SK-N-SH (cell line): ENCODE data around the gene HHATL. TPM values are rescaled to one million over a fixed set of nuclear protein-coding genes. Genes with fewer than 3 reads are reported as not detected.

ENCODE experiments used
- CTCF ChIA-PET: fragments of 300-600, 350-600 bp; formaldehyde crosslinking; extraction: SDS; loops from one replicate; lab custom pipeline; 2021; lab: Yijun Ruan, JAX
- POLR2A ChIA-PET: fragments of 350-600 bp; sonication (Branson Sonifier 250); formaldehyde crosslinking; extraction: SDS; loops from one replicate; lab custom pipeline; 2020; ENCODE audit warnings: antibody characterized with exemption, inconsistent platforms; lab: Yijun Ruan, JAX
- DNase-seq: peaks from one replicate; pipeline ENCODE4 v3.0.0; 2012
- H2AFZ ChIP-seq: fragments of 200-600 bp; sonication (generic); 2 replicates; pipeline ENCODE4 v1.8.1; 2016; ENCODE audit warnings: antibody characterized with exemption, mild to moderate bottlenecking, low read depth
- H3F3A ChIP-seq: fragments of 200-600 bp; sonication (generic); replicated peaks from 2 replicates; pipeline ENCODE3; 2016; ENCODE audit warnings: antibody characterized with exemption, mild to moderate bottlenecking; ENCODE audit not compliant: insufficient read depth
- H3K27ac ChIP-seq, 2 experiments: fragments of 200-500 bp in 1 of 2; fragments of 200-600 bp in 1 of 2; sonication (Bioruptor generic) in 1 of 2; sonication (generic), shearing (Covaris generic) in 1 of 2; 2 replicates each; pipeline versions ENCODE4 v1.5.1 to v1.6.1; 2014 to 2016; ENCODE audit warnings: low read depth in 2 of 2, inconsistent platforms in 1 of 2, low read length in 1 of 2, mild to moderate bottlenecking in 1 of 2, mixed read lengths in 1 of 2
- H3K27me3 ChIP-seq: fragments of 200-600 bp; sonication (generic), shearing (Covaris generic); 2 replicates; pipeline ENCODE4 v1.6.1; 2016; ENCODE audit warnings: mixed run types; ENCODE audit not compliant: insufficient read depth
- H3K36me3 ChIP-seq, 2 experiments: fragments of 200-500 bp in 1 of 2; fragments of 200-600 bp in 1 of 2; sonication (Bioruptor generic) in 1 of 2; sonication (generic) in 1 of 2; replicated peaks in 1 of 2; 2 replicates each; pipeline versions ENCODE3 to v1.5.1; 2014 to 2016; ENCODE audit warnings: low read length in 1 of 2, mild to moderate bottlenecking in 1 of 2; ENCODE audit not compliant: insufficient read depth in 2 of 2, control insufficient read depth in 1 of 2
- H3K4me1 ChIP-seq, 2 experiments: fragments of 200-500 bp in 1 of 2; fragments of 200-600 bp in 1 of 2; sonication (Bioruptor generic) in 1 of 2; sonication (generic), shearing (Covaris generic) in 1 of 2; 2 replicates each; pipeline versions ENCODE4 v1.5.1 to v1.6.1; 2014 to 2016; ENCODE audit warnings: low read depth in 1 of 2, low read length in 1 of 2, mixed run types in 1 of 2; ENCODE audit not compliant: insufficient read depth in 2 of 2, control insufficient read depth in 1 of 2
- H3K4me2 ChIP-seq: fragments of 200-600 bp; sonication (generic), shearing (Covaris generic); 2 replicates; pipeline ENCODE4 v1.6.1; 2017; ENCODE audit warnings: mixed run types
- H3K4me3 ChIP-seq, 2 experiments: fragments of 200-500 bp in 1 of 2; fragments of 200-600 bp in 1 of 2; sonication (Bioruptor generic) in 1 of 2; sonication (generic), shearing (Covaris generic) in 1 of 2; 2 replicates each; pipeline versions ENCODE4 v1.5.1 to v1.8.1; 2014 to 2016; ENCODE audit warnings: low read depth in 2 of 2, inconsistent platforms in 1 of 2, low read length in 1 of 2, mild to moderate bottlenecking in 1 of 2, mixed read lengths in 1 of 2, moderate library complexity in 1 of 2
- H3K79me2 ChIP-seq: fragments of 200-600 bp; sonication (generic); 2 replicates; pipeline ENCODE4 v1.8.1; 2017; ENCODE audit warnings: mild to moderate bottlenecking; ENCODE audit not compliant: insufficient read depth
- H3K9ac ChIP-seq: fragments of 200-600 bp; sonication (generic); 2 replicates; pipeline ENCODE4 v1.6.1; 2017; ENCODE audit warnings: mixed run types
- H3K9me2 ChIP-seq: fragments of 200-600 bp; sonication (generic); 2 replicates; pipeline ENCODE4 v1.6.1; 2017; ENCODE audit warnings: mixed run types
- H3K9me3 ChIP-seq: fragments of 200-600 bp; sonication (generic); 2 replicates; pipeline ENCODE4 v1.6.1; 2017; ENCODE audit warnings: mixed run types, mild to moderate bottlenecking, moderate library complexity
- H4K20me1 ChIP-seq: fragments of 200-600 bp; sonication (generic); 2 replicates; pipeline ENCODE4 v1.6.1; 2017; ENCODE audit warnings: mild to moderate bottlenecking, mixed run types; ENCODE audit not compliant: insufficient read depth
- CTCF ChIP-seq: fragments of 200-600 bp; sonication (generic); IDR thresholded peaks from 2 replicates; pipeline ENCODE4 v1.6.1; 2017; ENCODE audit warnings: antibody characterized with exemption, mild to moderate bottlenecking, moderate library complexity
- ELF1 ChIP-seq: IDR thresholded peaks from 2 replicates; pipeline ENCODE4 v1.4.0; 2012
- EP300 ChIP-seq, 2 experiments: IDR thresholded peaks; 2 replicates each; pipeline versions ENCODE4 v1.4.0 to v1.6.1; 2012; ENCODE audit warnings: borderline replicate concordance in 1 of 2, low read depth in 1 of 2, low read length in 1 of 2
- FOSL2 ChIP-seq: IDR thresholded peaks from 2 replicates; pipeline ENCODE4 v1.4.0; 2012; ENCODE audit warnings: low read depth, mild to moderate bottlenecking, moderate library complexity, borderline replicate concordance
- FOXJ3 ChIP-seq: sonication (generic); formaldehyde crosslinking; IDR thresholded peaks from 2 replicates; pipeline ENCODE4 v1.5.1; 2020; ENCODE audit warnings: mild to moderate bottlenecking, missing genetic modification reagents
- GABPA ChIP-seq: IDR thresholded peaks from 2 replicates; pipeline ENCODE4 v1.4.0; 2012; ENCODE audit warnings: low read depth, mild to moderate bottlenecking
- MEF2A ChIP-seq: IDR thresholded peaks from 2 replicates; pipeline ENCODE4 v1.4.0; 2012; ENCODE audit warnings: low read depth, borderline replicate concordance
- NFIC ChIP-seq: IDR thresholded peaks from 2 replicates; pipeline ENCODE4 v1.4.0; 2012; ENCODE audit warnings: borderline replicate concordance
- NRF1 ChIP-seq: IDR thresholded peaks from 2 replicates; pipeline ENCODE4 v1.6.1; 2012; ENCODE audit warnings: low read depth, mild to moderate bottlenecking, low read length
- PBX3 ChIP-seq: IDR thresholded peaks from 2 replicates; pipeline ENCODE4; 2012
- RCOR1 ChIP-seq: fragments of 150-350 bp; IDR thresholded peaks from 2 replicates; pipeline ENCODE4 v1.6.1; 2017; ENCODE audit warnings: antibody characterized with exemption, low read length
- SIN3A ChIP-seq: IDR thresholded peaks from 2 replicates; pipeline ENCODE4 v1.6.1; 2012; ENCODE audit warnings: low read depth, mild to moderate bottlenecking, low read length, moderate library complexity, borderline replicate concordance
- USF2 ChIP-seq: fragments of 150-350 bp; IDR thresholded peaks from 2 replicates; pipeline ENCODE4 v1.6.1; 2017; ENCODE audit warnings: antibody characterized with exemption, low read length, low read depth, borderline replicate concordance
- polyA plus RNA-seq, 3 experiments: library from polyadenylated mRNA; depleted of rRNA; stranded (reverse); fragments of >200 nt; gene quantifications; 2 replicates each; pipeline ENCODE4 v1.2.3, GENCODE V29; 2012
- TF ChIP-seq, protein P1 (sequence below): IDR thresholded peaks from 2 replicates; pipeline ENCODE4 v1.6.1; 2012; ENCODE audit warnings: mild to moderate bottlenecking, low read depth, low read length, moderate library complexity

Gene HHATL
- polyA plus RNA-seq, 1 of the 3 experiments (the other 2 are of a cell fraction): not detected

DNA sequence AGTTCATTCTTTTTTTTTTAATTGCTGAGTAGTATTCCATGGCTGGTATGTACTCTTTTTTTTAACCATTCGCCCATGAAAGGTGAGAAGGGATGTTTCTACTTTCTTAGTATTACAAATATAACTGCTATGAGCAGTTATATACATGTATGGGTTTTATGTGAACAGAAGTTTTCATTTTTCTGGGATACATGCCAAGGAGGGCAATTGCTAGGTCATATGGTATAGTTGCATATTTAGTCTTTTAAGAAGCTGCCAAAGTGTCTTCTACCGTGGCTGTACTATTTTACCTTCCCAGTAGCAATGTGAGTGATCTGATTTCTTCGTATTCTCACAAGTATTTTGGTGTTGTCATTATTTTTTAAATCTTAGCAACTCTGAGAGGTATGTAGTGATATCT is 28.5 kb downstream of the HHATL start (continued):
- no peak for TF ChIP-seq NFIC

GRCh38 chr3:42673082-42673481 is 29.5 kb downstream of the HHATL start:
- POLR2A ChIA-PET: no interaction called here
- CTCF ChIA-PET: no interaction called here
- TF ChIP-seq NFIC (no peak), EP300 (IDR thresholded peaks at IDR 0.05; ENCODE audit: borderline replicate concordance in 1 of 2, low read depth in 1 of 2, low read length in 1 of 2) (no peak), NRF1 (no peak), GABPA (no peak), RCOR1 (no peak), USF2 (no peak), MEF2A (no peak), FOSL2 (no peak), CTCF (no peak), ELF1 (no peak), SIN3A (no peak), PBX3 (no peak), FOXJ3 (CRISPR knock-in tag) (no peak)
- TF ChIP-seq, protein P1, sequence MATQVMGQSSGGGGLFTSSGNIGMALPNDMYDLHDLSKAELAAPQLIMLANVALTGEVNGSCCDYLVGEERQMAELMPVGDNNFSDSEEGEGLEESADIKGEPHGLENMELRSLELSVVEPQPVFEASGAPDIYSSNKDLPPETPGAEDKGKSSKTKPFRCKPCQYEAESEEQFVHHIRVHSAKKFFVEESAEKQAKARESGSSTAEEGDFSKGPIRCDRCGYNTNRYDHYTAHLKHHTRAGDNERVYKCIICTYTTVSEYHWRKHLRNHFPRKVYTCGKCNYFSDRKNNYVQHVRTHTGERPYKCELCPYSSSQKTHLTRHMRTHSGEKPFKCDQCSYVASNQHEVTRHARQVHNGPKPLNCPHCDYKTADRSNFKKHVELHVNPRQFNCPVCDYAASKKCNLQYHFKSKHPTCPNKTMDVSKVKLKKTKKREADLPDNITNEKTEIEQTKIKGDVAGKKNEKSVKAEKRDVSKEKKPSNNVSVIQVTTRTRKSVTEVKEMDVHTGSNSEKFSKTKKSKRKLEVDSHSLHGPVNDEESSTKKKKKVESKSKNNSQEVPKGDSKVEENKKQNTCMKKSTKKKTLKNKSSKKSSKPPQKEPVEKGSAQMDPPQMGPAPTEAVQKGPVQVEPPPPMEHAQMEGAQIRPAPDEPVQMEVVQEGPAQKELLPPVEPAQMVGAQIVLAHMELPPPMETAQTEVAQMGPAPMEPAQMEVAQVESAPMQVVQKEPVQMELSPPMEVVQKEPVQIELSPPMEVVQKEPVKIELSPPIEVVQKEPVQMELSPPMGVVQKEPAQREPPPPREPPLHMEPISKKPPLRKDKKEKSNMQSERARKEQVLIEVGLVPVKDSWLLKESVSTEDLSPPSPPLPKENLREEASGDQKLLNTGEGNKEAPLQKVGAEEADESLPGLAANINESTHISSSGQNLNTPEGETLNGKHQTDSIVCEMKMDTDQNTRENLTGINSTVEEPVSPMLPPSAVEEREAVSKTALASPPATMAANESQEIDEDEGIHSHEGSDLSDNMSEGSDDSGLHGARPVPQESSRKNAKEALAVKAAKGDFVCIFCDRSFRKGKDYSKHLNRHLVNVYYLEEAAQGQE: no peak
- Histone ChIP-seq H3K9me2 (no peaks in the 10 kb centered on the region), H3K4me1 (peaks cover 0 to 4% of the 10 kb centered on the region in 2 experiments; a peak in 1 of 4 replicates), H3K9me3 (no peaks in the 10 kb centered on the region), H3F3A (no peaks in the 10 kb centered on the region), H3K27ac (no peak overlapping the region), H3K9ac (no peak overlapping the region), H4K20me1 (no peaks in the 10 kb centered on the region), H3K36me3 (no peaks in the 10 kb centered on the region), H3K4me3 (no peak overlapping the region), H3K79me2 (no peaks in the 10 kb centered on the region), H2AFZ (no peak overlapping the region), H3K27me3 (no peaks in the 10 kb centered on the region), H3K4me2 (no peak overlapping the region)
- no peak for DNase-seq
